IPS-18a (cell line): ENCODE measurements around the gene FAT1.

Experiments
- H3K27ac ChIP-seq: one replicate; pipeline ENCODE4 v1.5.1; 2013; ENCODE audit warnings: low read length
- H3K27me3 ChIP-seq: one replicate; pipeline ENCODE4 v1.6.1; 2013; ENCODE audit warnings: mild to moderate bottlenecking, low read length; ENCODE audit not compliant: control insufficient read depth, insufficient read depth
- H3K36me3 ChIP-seq: one replicate; pipeline ENCODE4 v1.6.1; 2013; ENCODE audit warnings: low read depth, low read length; ENCODE audit not compliant: control insufficient read depth
- H3K4me1 ChIP-seq: one replicate; pipeline ENCODE4 v1.6.1; 2013; ENCODE audit warnings: low read depth, low read length; ENCODE audit not compliant: control insufficient read depth
- H3K4me3 ChIP-seq: one replicate; pipeline ENCODE4 v1.5.1; 2013; ENCODE audit warnings: low read length
- H3K9ac ChIP-seq: one replicate; pipeline ENCODE4 v1.6.1; 2013; ENCODE audit warnings: mild to moderate bottlenecking, low read length, moderate library complexity
- H3K9me3 ChIP-seq: one replicate; pipeline ENCODE4 v1.6.1; 2013; ENCODE audit warnings: low read depth, low read length; ENCODE audit not compliant: control insufficient read depth

Gene FAT1

DNA sequence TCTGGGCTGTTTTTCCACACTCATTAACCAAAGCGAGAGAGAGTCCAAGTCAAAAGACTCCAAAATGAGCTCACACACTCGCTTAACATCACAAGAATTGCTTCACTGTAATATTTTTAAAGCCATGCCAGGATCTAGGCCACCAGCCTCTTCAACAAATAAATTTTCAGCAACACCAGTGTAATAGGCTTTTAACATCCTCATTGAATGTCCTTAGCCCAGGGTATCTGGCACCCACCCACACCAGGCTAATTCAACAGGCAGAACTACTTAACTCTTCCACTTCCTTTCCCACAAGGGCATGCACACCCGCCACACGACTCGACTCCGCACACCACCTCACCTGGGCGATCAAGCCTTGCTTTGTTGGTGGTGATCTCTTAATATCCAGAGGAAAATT, 34.2 kb downstream of the FAT1 start:
- Histone ChIP-seq H3K4me1 (peaks cover 63% of the 10 kb centered on the region), H3K27ac (no peak overlapping the region), H3K9ac (no peak overlapping the region), H3K9me3 (no peaks in the 10 kb centered on the region), H3K4me3 (peak overlapping the region; percentile 38), H3K27me3 (peaks cover 11% of the 10 kb centered on the region), H3K36me3 (peaks cover 9% of the 10 kb centered on the region)

DNA sequence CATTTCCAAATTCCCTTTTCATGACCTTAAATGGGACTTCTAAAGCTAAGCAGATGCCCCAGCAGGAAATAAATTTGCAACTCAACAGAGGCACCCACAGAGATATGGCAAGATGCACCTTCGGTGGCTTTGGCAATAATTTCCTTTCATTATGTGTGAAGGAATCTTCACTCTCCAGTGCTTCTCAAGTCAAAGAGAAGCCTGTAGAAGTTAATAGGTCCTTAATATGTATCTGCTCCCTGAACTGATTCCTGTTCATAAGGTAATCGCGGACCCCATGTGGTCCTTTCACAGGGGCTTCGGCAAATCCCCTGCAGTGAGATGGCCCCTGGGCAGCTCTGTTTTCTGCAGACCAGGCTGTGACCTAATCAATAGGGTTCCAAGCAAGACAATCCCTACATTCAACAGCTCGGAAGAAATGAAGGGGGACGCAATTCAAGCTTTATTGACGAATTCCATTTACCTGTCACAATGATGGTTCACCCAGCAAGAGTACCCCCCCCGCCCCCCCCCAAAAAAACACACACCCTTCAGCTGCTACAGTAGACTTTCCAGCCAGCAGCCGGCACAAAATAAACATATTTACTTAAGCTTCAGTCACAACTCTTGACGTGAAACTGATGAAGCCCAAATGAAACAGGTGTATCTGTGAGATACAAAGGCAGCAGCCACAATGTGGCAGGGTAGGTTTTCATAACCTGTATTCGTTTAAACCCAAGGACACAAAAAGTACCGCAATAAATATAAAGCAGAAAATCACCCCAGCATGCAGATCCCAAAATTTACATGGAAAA, 35.3 kb downstream of the FAT1 start:
- peaks cover 11% of the 10 kb centered on the region for H3K27me3 ChIP-seq
- peak overlapping the region; percentile 38 for H3K4me3 ChIP-seq
- H3K9ac ChIP-seq, result no peak overlapping the region
- H3K36me3 ChIP-seq, result peaks cover 9% of the 10 kb centered on the region
- peaks cover 73% of the 10 kb centered on the region for H3K4me1 ChIP-seq
- H3K9me3 ChIP-seq, result no peaks in the 10 kb centered on the region
- H3K27ac ChIP-seq, result no peak overlapping the region

DNA sequence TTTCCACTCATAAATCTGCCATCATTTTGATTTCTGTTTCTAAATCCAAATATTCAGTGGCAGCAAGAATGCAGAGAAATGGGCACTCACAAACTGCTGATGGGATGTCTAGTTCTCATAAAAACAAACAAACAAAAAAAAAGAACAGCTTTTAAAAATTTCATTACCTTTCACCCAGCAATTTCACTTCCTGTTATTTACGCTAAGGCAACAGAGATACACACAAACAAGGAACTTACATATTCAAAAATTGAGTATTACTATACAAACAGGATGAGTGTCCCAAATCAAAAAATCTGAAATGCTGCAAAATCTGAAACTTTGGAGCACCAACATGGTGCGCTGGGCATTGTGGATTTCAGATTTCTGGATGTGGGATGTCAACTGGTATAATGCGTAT, 36.4 kb downstream of the FAT1 start:
- no peak overlapping the region for H3K27ac ChIP-seq

DNA sequence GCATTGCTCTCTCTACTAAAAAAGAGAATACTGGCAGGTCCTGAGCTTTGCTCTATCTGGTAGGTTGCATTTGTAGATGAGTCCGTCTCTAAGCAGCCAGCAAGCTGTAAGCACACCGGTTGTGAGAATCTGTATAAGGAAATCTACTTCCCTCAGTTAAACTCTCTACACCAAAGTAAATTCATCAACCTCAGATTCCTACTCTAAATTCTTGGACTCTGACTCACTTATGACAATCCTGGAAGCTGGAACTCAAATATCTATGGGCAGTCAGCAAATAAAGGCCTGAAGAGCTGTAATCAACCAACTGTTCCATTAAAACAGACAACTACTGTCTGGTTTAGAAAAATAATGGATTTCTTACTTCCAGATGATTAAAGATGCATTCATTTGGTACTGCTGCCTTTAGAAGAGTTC, 37.9 kb downstream of the FAT1 start:
- no peak overlapping the region for H3K27ac ChIP-seq
- no peak overlapping the region for H3K9ac ChIP-seq
- no peaks in the 10 kb centered on the region for H3K36me3 ChIP-seq
- peak overlapping the region; percentile 6 for H3K4me3 ChIP-seq
- H3K27me3 ChIP-seq, result peaks cover 11% of the 10 kb centered on the region
- peaks cover 79% of the 10 kb centered on the region for H3K4me1 ChIP-seq
- H3K9me3 ChIP-seq, result no peaks in the 10 kb centered on the region

More for the DNA sequence above, 36.4 kb downstream of the FAT1 start:
- peak overlapping the region; percentile 12 for H3K9ac ChIP-seq
- peaks cover 11% of the 10 kb centered on the region for H3K27me3 ChIP-seq
- H3K36me3 ChIP-seq, result peaks cover 5% of the 10 kb centered on the region
- H3K4me3 ChIP-seq, result peak overlapping the region; percentile 26
- H3K4me1 ChIP-seq, result peaks cover 75% of the 10 kb centered on the region
- H3K9me3 ChIP-seq, result no peaks in the 10 kb centered on the region

DNA sequence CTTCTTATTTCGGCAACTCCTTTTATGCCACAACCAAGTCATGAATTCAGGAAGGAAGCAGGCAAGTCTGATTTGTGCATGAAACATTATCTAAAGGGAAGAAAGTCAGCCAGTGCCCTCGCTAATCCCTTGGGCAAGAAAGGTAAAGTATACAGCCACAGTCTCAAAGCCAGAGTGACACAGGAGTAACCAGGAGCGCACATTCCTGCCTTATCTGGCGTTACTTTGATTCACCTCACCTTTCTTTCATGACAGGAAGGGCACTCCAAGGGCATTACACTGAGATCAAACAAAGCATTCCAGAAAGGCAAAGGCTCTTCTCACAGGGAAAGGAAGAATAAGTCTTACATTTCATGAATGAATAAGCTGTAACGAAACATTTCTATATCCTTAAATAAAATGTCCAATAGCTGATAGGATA, 38.8 kb downstream of the FAT1 start:
- peaks cover 11% of the 10 kb centered on the region for H3K27me3 ChIP-seq
- H3K4me1 ChIP-seq, result peaks cover 77% of the 10 kb centered on the region
- H3K27ac ChIP-seq, result no peak overlapping the region
- H3K4me3 ChIP-seq, result peak overlapping the region; percentile 6
- no peaks in the 10 kb centered on the region for H3K36me3 ChIP-seq
- no peak overlapping the region for H3K9ac ChIP-seq
- H3K9me3 ChIP-seq, result no peaks in the 10 kb centered on the region

DNA sequence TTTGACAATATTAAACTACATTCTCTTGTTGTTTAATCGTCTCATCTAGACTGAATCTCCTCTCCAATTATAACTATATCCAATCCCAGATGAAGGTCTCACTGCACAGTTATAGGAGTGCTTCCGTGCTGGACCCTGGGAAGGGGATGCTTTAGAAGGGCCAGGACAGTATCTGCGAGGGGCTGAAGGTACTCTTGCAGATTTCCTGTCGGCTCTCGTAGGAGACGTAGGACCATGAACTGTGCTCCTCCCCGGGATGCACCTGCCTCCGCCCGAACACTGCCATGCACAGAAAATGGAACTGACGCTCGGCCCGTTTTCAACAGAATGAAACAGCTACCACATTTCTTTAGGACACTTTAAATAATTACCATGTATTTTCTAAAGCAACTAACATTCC, 39.4 kb downstream of the FAT1 start:
- Histone ChIP-seq H3K4me3 (no peak overlapping the region), H3K9ac (no peak overlapping the region), H3K4me1 (peaks cover 70% of the 10 kb centered on the region), H3K9me3 (no peaks in the 10 kb centered on the region), H3K27me3 (peaks cover 11% of the 10 kb centered on the region), H3K36me3 (no peaks in the 10 kb centered on the region), H3K27ac (no peak overlapping the region)

DNA sequence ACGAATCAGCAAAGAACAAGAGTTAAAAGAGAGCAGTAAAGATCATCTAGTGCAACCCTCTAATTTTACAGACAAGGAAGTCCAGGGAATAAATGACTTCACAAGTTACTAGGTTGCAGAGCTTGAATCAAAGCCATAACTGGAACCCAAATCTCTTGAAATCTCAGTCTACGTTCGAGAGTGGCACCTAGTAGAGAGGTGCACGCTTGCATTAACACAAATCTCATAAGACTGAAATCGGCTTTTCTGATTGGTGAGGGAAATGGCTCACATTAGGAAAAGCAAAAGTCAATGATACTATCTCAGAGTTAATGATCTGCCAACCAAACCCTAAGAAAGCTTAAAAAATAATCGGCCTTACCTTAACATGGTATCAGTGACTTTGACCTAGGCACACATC, 43.0 kb downstream of the FAT1 start:
- Histone ChIP-seq H3K27ac (no peak overlapping the region), H3K4me3 (no peak overlapping the region), H3K36me3 (no peaks in the 10 kb centered on the region), H3K4me1 (peaks cover 49% of the 10 kb centered on the region), H3K9ac (no peak overlapping the region), H3K9me3 (no peaks in the 10 kb centered on the region), H3K27me3 (no peaks in the 10 kb centered on the region)

DNA sequence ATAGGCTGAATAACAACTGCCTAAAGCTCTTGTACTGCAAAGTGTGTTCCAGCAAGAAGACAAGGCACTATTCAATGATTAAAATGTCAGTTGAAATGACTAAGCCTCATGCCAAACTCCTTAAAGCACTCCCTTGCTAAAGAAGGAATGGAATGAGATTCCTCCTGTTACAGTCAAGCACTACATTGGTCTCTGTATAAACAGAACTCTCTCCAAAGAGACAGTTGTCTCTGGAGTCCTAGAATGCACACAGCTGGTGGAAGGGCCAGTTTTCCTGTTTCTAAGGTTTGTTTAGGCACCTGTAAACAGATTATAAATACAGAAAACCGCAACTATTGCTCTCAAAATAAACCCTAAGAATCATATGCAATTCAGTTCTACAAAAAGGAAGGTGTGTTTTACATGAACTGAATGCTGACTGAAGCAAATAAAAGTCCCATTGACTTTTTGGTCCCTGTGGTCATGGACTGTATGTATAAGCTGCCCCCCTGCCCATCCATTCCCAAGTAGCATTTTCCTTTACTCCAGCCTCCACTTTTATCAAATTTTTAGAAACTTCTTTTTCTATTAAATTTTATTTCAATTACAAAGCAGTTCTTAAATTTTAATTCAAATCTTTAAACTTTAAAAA, 47.0 kb downstream of the FAT1 start:
- Histone ChIP-seq H3K36me3 (no peaks in the 10 kb centered on the region), H3K9me3 (no peaks in the 10 kb centered on the region), H3K27ac (no peak overlapping the region), H3K27me3 (no peaks in the 10 kb centered on the region), H3K4me1 (peaks cover 23% of the 10 kb centered on the region), H3K4me3 (no peak overlapping the region), H3K9ac (no peak overlapping the region)

DNA sequence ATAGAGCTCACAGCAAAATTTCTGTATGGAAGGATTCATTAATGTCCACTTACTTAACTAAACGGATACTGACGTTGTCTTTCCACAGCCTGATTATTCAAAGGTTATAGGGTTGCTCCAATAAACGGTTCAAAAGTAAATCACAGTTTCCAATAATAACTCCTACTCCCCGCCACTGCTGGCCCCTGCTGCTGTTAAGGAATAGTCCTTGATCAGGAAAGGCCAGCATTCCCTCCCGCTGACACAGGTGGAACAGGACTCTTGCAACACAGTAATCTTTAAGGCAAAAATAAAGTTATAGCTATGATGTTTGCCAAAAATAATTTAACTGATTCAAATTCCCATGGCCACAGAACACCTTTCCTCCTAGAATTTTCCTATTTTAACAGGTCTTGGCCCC, 53.9 kb downstream of the FAT1 start:
- Histone ChIP-seq H3K4me3 (peak overlapping the region; percentile 34), H3K9ac (no peak overlapping the region), H3K9me3 (no peaks in the 10 kb centered on the region), H3K4me1 (peaks cover 28% of the 10 kb centered on the region), H3K27me3 (no peaks in the 10 kb centered on the region), H3K36me3 (peaks cover 5% of the 10 kb centered on the region), H3K27ac (no peak overlapping the region)

DNA sequence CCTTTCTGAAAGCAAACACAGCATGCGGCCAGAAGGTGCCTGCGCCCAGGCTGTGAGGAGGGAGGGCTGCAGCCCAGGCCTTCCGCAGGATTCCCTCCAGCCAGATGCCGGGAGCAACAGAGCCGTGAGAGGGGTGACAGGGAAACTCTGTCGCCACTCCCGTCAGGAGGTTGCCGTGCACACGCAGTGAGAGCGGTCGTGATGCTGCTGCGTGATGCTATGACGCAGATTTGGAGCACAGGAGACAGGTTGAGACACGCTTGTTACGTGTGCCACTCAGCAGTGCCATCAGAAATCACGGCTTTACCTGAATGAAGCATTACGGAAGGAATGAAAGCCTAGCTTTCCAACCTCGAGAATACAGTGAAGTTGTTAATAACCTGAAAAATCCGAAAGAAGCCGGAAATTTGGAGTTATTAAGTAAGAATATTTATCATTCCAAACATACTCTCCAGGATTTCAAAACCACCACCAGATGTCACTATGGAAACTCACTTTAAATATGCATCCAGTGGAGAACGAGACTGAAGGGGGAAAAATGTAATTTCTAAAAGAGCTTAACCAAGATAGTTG, 54.4 kb downstream of the FAT1 start:
- peak overlapping the region; percentile 34 for H3K4me3 ChIP-seq
- H3K27me3 ChIP-seq, result no peaks in the 10 kb centered on the region
- no peak overlapping the region for H3K27ac ChIP-seq
- peaks cover 28% of the 10 kb centered on the region for H3K4me1 ChIP-seq
- H3K9me3 ChIP-seq, result no peaks in the 10 kb centered on the region
- peaks cover 5% of the 10 kb centered on the region for H3K36me3 ChIP-seq
- H3K9ac ChIP-seq, result no peak overlapping the region

DNA sequence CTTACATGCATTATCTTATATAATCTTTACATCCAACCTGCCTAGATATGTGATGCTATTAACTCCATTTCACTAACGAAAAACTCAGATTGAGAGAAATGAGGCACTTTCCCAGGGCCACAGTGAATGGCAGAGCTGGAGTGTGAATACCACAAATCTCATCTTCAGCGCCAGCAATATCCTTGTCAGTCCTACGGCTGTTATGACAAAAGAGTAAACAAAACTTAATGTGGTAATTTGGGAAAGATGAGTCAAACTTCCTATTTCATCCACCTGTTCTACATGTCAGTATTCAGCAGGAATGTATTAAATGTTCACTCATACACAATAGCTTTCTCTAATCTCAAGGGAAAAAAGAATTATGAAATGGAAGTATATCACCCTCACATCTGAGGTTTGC, 56.9 kb downstream of the FAT1 start:
- no peak overlapping the region for H3K27ac ChIP-seq
- H3K9me3 ChIP-seq, result no peaks in the 10 kb centered on the region
- H3K9ac ChIP-seq, result no peak overlapping the region
- no peak overlapping the region for H3K4me3 ChIP-seq
- H3K36me3 ChIP-seq, result peaks cover 10% of the 10 kb centered on the region
- H3K27me3 ChIP-seq, result no peaks in the 10 kb centered on the region
- H3K4me1 ChIP-seq, result peaks cover 28% of the 10 kb centered on the region
